B cell (primary cell): ENCODE data around the gene LATS2. TPM values are rescaled to one million over a fixed set of nuclear protein-coding genes. Genes with fewer than 3 reads are reported as not detected.

Experiments used
- ATAC-seq: fragments of 200-7000 bp; cut with Tn5 transposase; one replicate; pipeline ENCODE4 v1.10.0; 2021; ENCODE audit warnings: low read depth, mild to moderate bottlenecking, moderate number of reproducible peaks, moderate library complexity
- CTCF ChIA-PET: fragments of 350-600 bp; sonication (Branson Sonifier 250); formaldehyde crosslinking; loops from one replicate; lab custom pipeline; 2021; ENCODE audit warnings: antibody characterized with exemption, inconsistent platforms; lab: Charles Lee
- POLR2A ChIA-PET: fragments of 350-600 bp; sonication (Branson Sonifier 250); formaldehyde crosslinking; loops from one replicate; lab custom pipeline; 2021; ENCODE audit warnings: antibody characterized with exemption; lab: Charles Lee
- DNase-seq: peaks from one replicate; pipeline ENCODE4 v3.0.0; 2013
- H2AFZ ChIP-seq: 2 replicates; pipeline ENCODE4 v1.6.1; 2012; ENCODE audit warnings: mild to moderate bottlenecking, low read depth, low read length; ENCODE audit not compliant: insufficient read depth, poor library complexity, severe bottlenecking
- H3K27ac ChIP-seq, 2 donors: 1 replicate in 1 of 2; 2 replicates in 1 of 2; pipeline ENCODE4 v1.5.1; 2012 to 2013; ENCODE audit warnings: low read length in 2 of 2, mild to moderate bottlenecking in 2 of 2, moderate library complexity in 1 of 2
- H3K27me3 ChIP-seq, 4 experiments: fragments of 200-600 bp in 1 of 4; sonication (generic) in 1 of 4; replicated peaks in 1 of 4; 1 replicate in 2 of 4; 2 replicates in 2 of 4; pipeline versions ENCODE4 v1.6.1 to v1.7.0; 2013 to 2016; ENCODE audit warnings: low read length in 3 of 4, mild to moderate bottlenecking in 2 of 4, mixed read lengths in 1 of 4, moderate library complexity in 1 of 4; ENCODE audit not compliant: insufficient read depth in 4 of 4, control insufficient read depth in 3 of 4; ENCODE audit errors: control extremely low read depth in 1 of 4
- H3K36me3 ChIP-seq, 2 experiments: replicated peaks in 1 of 2; 1 replicate in 1 of 2; 2 replicates in 1 of 2; pipeline versions ENCODE4 v1.6.1 to v1.7.1; 2013; ENCODE audit warnings: low read length in 1 of 2; ENCODE audit not compliant: insufficient read depth in 2 of 2, control insufficient read depth in 1 of 2; ENCODE audit errors: control extremely low read depth in 1 of 2, extremely low read depth in 1 of 2
- H3K4me1 ChIP-seq, 2 donors: fragments of 200-600 bp in 1 of 2; sonication (generic) in 1 of 2; 1 replicate in 1 of 2; 2 replicates in 1 of 2; pipeline versions ENCODE4 v1.5.1 to v1.6.1; 2013 to 2017; ENCODE audit warnings: low read length in 2 of 2; ENCODE audit not compliant: control insufficient read depth in 2 of 2, insufficient read depth in 2 of 2
- H3K4me2 ChIP-seq: replicated peaks from 2 replicates; pipeline ENCODE3; 2012; ENCODE audit warnings: mild to moderate bottlenecking, low read depth, low read length; ENCODE audit not compliant: poor library complexity, severe bottlenecking
- H3K4me3 ChIP-seq, 5 experiments: fragments of 200-600 bp in 1 of 5; sonication (generic) in 1 of 5; 1 replicate in 3 of 5; 2 replicates in 2 of 5; pipeline versions ENCODE4 v1.5.1 to v1.7.0; 2011 to 2016; ENCODE audit warnings: low read length in 4 of 5, mild to moderate bottlenecking in 4 of 5, low read depth in 2 of 5, control low read depth in 1 of 5, moderate library complexity in 1 of 5; ENCODE audit not compliant: insufficient read depth in 1 of 5; ENCODE audit errors: control extremely low read depth in 1 of 5, extremely low read depth in 1 of 5
- H3K79me2 ChIP-seq: fragments of 200-600 bp; sonication (generic); one replicate; pipeline ENCODE4 v1.6.0; 2016; ENCODE audit warnings: low read length; ENCODE audit not compliant: control insufficient read depth, insufficient read depth
- H3K9ac ChIP-seq: fragments of 200-600 bp; sonication (generic); 2 replicates; pipeline ENCODE4 v1.6.1; 2017; ENCODE audit warnings: mild to moderate bottlenecking, low read length, moderate library complexity
- H3K9me3 ChIP-seq, 3 donors: one replicate each; pipeline versions ENCODE4 v1.6.1 to v1.7.1; 2013; ENCODE audit warnings: low read length in 2 of 3; ENCODE audit not compliant: control insufficient read depth in 2 of 3, insufficient read depth in 1 of 3; ENCODE audit errors: control extremely low read depth in 1 of 3
- H4K20me1 ChIP-seq: 2 replicates; pipeline ENCODE4 v1.6.0; 2012; ENCODE audit warnings: mild to moderate bottlenecking, low read length; ENCODE audit not compliant: insufficient read depth, control insufficient read depth, poor library complexity, severe bottlenecking
- H3K27ac Mint-ChIP-seq: one replicate; pipeline ENCODE4 v1.8.0; 2021; ENCODE audit warnings: mixed read lengths
- H3K27me3 Mint-ChIP-seq: one replicate; pipeline ENCODE4 v1.8.0; 2021; ENCODE audit warnings: mixed read lengths
- H3K4me1 Mint-ChIP-seq: one replicate; pipeline ENCODE4 v1.8.0; 2021; ENCODE audit warnings: mixed read lengths
- H3K4me3 Mint-ChIP-seq: one replicate; pipeline ENCODE4 v1.8.0; 2021; ENCODE audit warnings: mixed read lengths
- H3K9me3 Mint-ChIP-seq: one replicate; pipeline ENCODE4 v1.8.0; 2022; ENCODE audit warnings: mixed read lengths; ENCODE audit not compliant: insufficient read depth
- EZH2 ChIP-seq: IDR thresholded peaks from 2 replicates; pipeline ENCODE4 v1.6.1; 2012; ENCODE audit warnings: borderline replicate concordance, low read depth, mild to moderate bottlenecking, moderate library complexity, low read length; ENCODE audit not compliant: insufficient read depth, poor library complexity, severe bottlenecking
- WGBS: methylation state at CpG from one replicate; pipeline ENCODE4 v1.1.5; 2013; ENCODE audit warnings: missing lambda C conversion rate; ENCODE audit not compliant: insufficient coverage; 5-methylcytosine and 5-hydroxymethylcytosine counted together
- intact Hi-C: fragments of 100-400 bp; cut with micrococcal nuclease; formaldehyde crosslinking; loops from one replicate; pipeline ENCODE4 v1.10.0; 2022
- polyA plus RNA-seq: library from polyadenylated mRNA; depleted of rRNA; stranded (reverse); fragments of >200 nt; gene quantifications from 2 replicates; pipeline ENCODE4 v1.2.3, GENCODE V29; 2012
- total RNA-seq, 2 donors: library from RNA; stranded (reverse); fragments of 120-200 nt in 1 of 2; gene quantifications; 1 replicate in 1 of 2; 2 replicates in 1 of 2; pipeline versions ENCODE4 v1.2.3 to v1.2.4, GENCODE V29; 2013 to 2022
- TF ChIP-seq, protein P1 (sequence below): fragments of 200-600 bp; IDR thresholded peaks from one replicate; pipeline ENCODE4 v1.8.0; 2022; ENCODE audit warnings: antibody characterized with exemption, mild to moderate bottlenecking

Gene LATS2
- total and polyA plus RNA-seq, 2 donors (not counting 1 experiment from before 2014, with no cell fraction given) = 1.9 to 2.7 TPM

DNA sequence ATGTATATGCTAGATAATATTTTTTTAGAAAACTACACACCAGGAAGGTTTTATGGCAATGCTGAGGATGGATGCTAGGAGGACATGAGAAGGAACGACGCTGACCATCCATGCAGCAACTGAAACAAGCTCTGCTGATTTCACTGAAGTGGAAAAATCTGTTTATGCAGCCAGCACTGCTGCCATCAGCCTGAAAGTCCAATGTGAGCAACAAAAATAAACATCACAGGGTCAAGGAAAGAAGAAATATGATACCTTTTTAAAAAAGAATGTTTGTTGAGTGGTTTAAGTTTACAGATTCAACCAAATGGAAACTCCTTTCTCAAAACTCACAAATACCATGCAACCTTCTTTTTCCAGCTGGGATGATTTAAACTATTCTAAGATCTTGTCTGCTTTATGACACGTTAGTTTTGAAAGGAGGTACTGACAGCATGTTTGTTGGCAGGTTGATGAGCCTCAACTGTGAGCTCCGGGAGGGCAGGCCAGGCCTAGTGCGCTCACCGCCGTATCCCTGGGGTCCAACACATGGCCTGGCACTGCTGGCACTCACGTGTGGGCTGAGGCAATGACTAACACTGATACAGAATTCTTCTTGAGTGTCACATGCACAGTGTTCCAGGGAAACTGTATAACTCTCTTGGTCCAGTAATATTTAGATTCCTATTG is 46.8 kb downstream of the LATS2 start:
- Mint-ChIP-seq H3K27ac (no peak overlapping the region), H3K4me3 (no peak overlapping the region), H3K27me3 (no peaks in the 10 kb centered on the region), H3K4me1 (peaks cover 9% of the 10 kb centered on the region), H3K9me3 (no peaks in the 10 kb centered on the region)
- CTCF ChIA-PET = interaction anchor here (0.6 kb wide), 1 partner anchor 549 kb away, joined by 3 read pairs; no protein-coding TSS in a partner anchor
- H3K36me3 ChIP-seq = no peaks in the 10 kb centered on the region
- no peak for TF ChIP-seq EZH2
- TF ChIP-seq, protein P1, sequence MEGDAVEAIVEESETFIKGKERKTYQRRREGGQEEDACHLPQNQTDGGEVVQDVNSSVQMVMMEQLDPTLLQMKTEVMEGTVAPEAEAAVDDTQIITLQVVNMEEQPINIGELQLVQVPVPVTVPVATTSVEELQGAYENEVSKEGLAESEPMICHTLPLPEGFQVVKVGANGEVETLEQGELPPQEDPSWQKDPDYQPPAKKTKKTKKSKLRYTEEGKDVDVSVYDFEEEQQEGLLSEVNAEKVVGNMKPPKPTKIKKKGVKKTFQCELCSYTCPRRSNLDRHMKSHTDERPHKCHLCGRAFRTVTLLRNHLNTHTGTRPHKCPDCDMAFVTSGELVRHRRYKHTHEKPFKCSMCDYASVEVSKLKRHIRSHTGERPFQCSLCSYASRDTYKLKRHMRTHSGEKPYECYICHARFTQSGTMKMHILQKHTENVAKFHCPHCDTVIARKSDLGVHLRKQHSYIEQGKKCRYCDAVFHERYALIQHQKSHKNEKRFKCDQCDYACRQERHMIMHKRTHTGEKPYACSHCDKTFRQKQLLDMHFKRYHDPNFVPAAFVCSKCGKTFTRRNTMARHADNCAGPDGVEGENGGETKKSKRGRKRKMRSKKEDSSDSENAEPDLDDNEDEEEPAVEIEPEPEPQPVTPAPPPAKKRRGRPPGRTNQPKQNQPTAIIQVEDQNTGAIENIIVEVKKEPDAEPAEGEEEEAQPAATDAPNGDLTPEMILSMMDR = no peak
- no peaks in the 10 kb centered on the region for H4K20me1 ChIP-seq
- no peaks in the 10 kb centered on the region for H3K9me3 ChIP-seq
- H3K9ac ChIP-seq = no peak overlapping the region
- DNase-seq (no peak), ATAC-seq (no peak)
- no peak overlapping the region for H3K27ac ChIP-seq
- no peak overlapping the region for H3K4me2 ChIP-seq
- intact Hi-C loops = no loop called here
- H2AFZ ChIP-seq = no peak overlapping the region
- no peaks in the 10 kb centered on the region for H3K79me2 ChIP-seq
- no peaks in the 10 kb centered on the region for H3K27me3 ChIP-seq
- POLR2A ChIA-PET = no interaction called here
- 91% methylated on average over 8 of the region's 8 CpGs for WGBS
- no peak overlapping the region for H3K4me3 ChIP-seq
- no peaks in the 10 kb centered on the region for H3K4me1 ChIP-seq

DNA sequence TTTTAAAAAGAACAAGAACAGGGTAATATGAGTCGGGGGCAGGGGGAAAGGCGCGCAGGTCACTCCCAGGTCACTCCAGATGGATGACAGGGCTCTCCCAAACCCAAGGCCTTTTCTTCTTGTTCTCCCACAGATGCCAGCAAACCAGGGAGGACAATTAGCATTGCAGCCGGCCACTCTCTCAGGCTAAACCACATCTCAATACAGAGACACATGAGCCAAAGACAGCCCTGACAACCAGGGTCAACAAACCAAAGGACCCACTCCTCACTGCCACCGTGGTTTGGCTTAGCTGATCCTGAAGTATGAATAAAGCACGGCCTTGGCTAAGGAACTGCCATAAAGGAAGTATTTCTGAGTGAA is 47.3 kb downstream of the LATS2 start:
- intact Hi-C loops = no loop called here
- H3K27me3 Mint-ChIP-seq = no peaks in the 10 kb centered on the region
- H3K9ac ChIP-seq = no peak overlapping the region
- CTCF ChIA-PET = no interaction called here
- no peaks in the 10 kb centered on the region for H3K9me3 Mint-ChIP-seq
- ATAC-seq (no peak), DNase-seq (no peak)
- H3K36me3 ChIP-seq = no peaks in the 10 kb centered on the region
- no peaks in the 10 kb centered on the region for H3K79me2 ChIP-seq
- POLR2A ChIA-PET = no interaction called here
- no peak overlapping the region for H3K4me3 ChIP-seq
- H3K27ac Mint-ChIP-seq = no peak overlapping the region
- no peak overlapping the region for H3K27ac ChIP-seq
- no peak for TF ChIP-seq EZH2
- TF ChIP-seq, protein P1 = no peak
- H3K4me2 ChIP-seq = no peak overlapping the region
- 100% methylated on average over 4 of the region's 6 CpGs for WGBS
- no peak overlapping the region for H2AFZ ChIP-seq
- H3K4me3 Mint-ChIP-seq = no peak overlapping the region
- no peaks in the 10 kb centered on the region for H3K9me3 ChIP-seq
- peaks cover 9% of the 10 kb centered on the region for H3K4me1 Mint-ChIP-seq
- H3K4me1 ChIP-seq = no peaks in the 10 kb centered on the region
- no peaks in the 10 kb centered on the region for H4K20me1 ChIP-seq
- no peaks in the 10 kb centered on the region for H3K27me3 ChIP-seq
